NK-92 treated with Interleukin-12 subunit alpha and Interleukin-12 subunit beta, amount 100 ng/mL, for 24 hours (cell line): ENCODE measurements around the gene OR10H2.
"Not testable (repeated sequence)": the region's sequence is repeated elsewhere in the genome, so short reads cannot be mapped to it uniquely, and the experiment has no call there.

Experiments
- DNase-seq: peaks from one replicate; lab custom pipeline; 2025; lab: John Stamatoyannopoulos, UW

OR10H2 gene

GRCh38 chr19:15769586-15769985 is 41.8 kb downstream of the OR10H2 start:
- DNase-seq = no peak

GRCh38 chr19:15774159-15774558 is 46.3 kb downstream of the OR10H2 start:
- DNase-seq = not testable (repeated sequence)

GRCh38 chr19:15775249-15775648 is 47.4 kb downstream of the OR10H2 start:
- DNase-seq = no peak

- DNase-seq = no peak
These were observed 48.4 kb downstream of the OR10H2 start for GRCh38 chr19:15776264-15776663.

GRCh38 chr19:15776991-15777970 is 49.5 kb downstream of the OR10H2 start:
- no peak for DNase-seq
